ENCODE data around the gene KCNH2.

- no peak for TF ChIP-seq CTCF (IDR thresholded peaks at IDR 0.05)
- no peak for TF ChIP-seq POLR2A (IDR thresholded peaks at IDR 0.05)
These were observed 49.6 kb downstream of the KCNH2 start for GRCh38 chr7:150928541-150928940.

Data from thyroid gland (tissue), 4 donors.